NK-92 (cell line): ENCODE data around the gene MT1M.
"Not testable (repeated sequence)": the region's sequence is repeated elsewhere in the genome, so short reads cannot be mapped to it uniquely, and the experiment has no call there.

Experiments used
- DNase-seq: peaks from one replicate; lab custom pipeline; 2025; ENCODE audit not compliant: unreplicated experiment; lab: John Stamatoyannopoulos, UW

MT1M gene

GRCh38 chr16:56608043-56608875 lies 24.2 kb upstream of the MT1M start, which contains the start of gene MT2A:
MT2A (plus strand) TSS chr16:56608584; CDS start chr16:56608656, 72 bp downstream.
- DNase-seq = no peak

- DNase-seq = no peak
Measured at GRCh38 chr16:56608876-56609462, 23.5 kb upstream of the MT1M start.

GRCh38 chr16:56609463-56609921 lies 23.0 kb upstream of the MT1M start:
- DNase-seq = no peak

- no peak for DNase-seq
Measured at GRCh38 chr16:56610017-56610608, 22.3 kb upstream of the MT1M start.

GRCh38 chr16:56610609-56611111 lies 21.8 kb upstream of the MT1M start:
- DNase-seq = no peak

- DNase-seq = no peak
Measured at GRCh38 chr16:56611281-56611833, 21.1 kb upstream of the MT1M start.

GRCh38 chr16:56613706-56614105 lies 18.8 kb upstream of the MT1M start:
- DNase-seq = no peak

GRCh38 chr16:56614549-56614991 lies 17.9 kb upstream of the MT1M start:
- DNase-seq = no peak

GRCh38 chr16:56615353-56615752 lies 17.1 kb upstream of the MT1M start:
- DNase-seq = no peak

GRCh38 chr16:56616608-56617211 lies 15.7 kb upstream of the MT1M start:
- DNase-seq = no peak

GRCh38 chr16:56617212-56618085 lies 15.0 kb upstream of the MT1M start:
- DNase-seq = no peak

GRCh38 chr16:56618138-56618537 lies 14.3 kb upstream of the MT1M start:
- DNase-seq = no peak

GRCh38 chr16:56620339-56620897 lies 12.0 kb upstream of the MT1M start:
- DNase-seq = no peak

- DNase-seq = not testable (repeated sequence)
Measured at GRCh38 chr16:56621665-56622445, 10.6 kb upstream of the MT1M start.

- DNase-seq = not testable (repeated sequence)
Measured at GRCh38 chr16:56623184-56623583, 9.3 kb upstream of the MT1M start.

GRCh38 chr16:56623637-56624036 lies 8.8 kb upstream of the MT1M start:
- no peak for DNase-seq

- no peak for DNase-seq
Measured at GRCh38 chr16:56625140-56625942, 7.1 kb upstream of the MT1M start, which contains the start of gene MT1E. MT1E (plus strand) TSS chr16:56625781; CDS start chr16:56625852, 71 bp downstream.
